ENCODE results near the gene PLCL1. TPM values are rescaled to one million over a fixed set of nuclear protein-coding genes. Genes with fewer than 3 reads are reported as not detected.

The PLCL1 gene
- polyA plus RNA-seq, 3 donors: 0.69 to 1.4 (median 0.79) TPM

DNA sequence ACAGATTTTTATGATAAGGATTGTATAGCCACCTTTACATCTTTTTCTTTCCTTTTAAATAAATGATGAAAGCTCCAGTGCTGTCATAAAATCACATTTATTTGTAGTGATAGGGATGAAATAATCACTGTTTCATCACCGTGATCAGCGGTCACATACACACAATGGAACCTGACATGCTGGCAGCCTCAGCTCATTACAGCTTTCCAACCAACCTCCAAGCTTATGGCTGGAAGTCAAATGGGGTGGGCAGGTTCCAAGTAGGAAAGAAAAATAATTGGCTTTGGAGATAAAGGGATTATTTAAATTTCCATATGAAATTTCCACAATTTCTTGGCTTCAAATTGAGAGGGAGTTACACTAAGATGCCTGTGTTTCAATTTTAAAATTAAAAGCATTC is 251.3 kb downstream of the PLCL1 start:
- H2AFZ ChIP-seq (ENCODE audit: insufficient read depth, low read depth, low read length, poor library complexity, severe bottlenecking): no peak overlapping the region
- H3K4me1 ChIP-seq (ENCODE audit: control insufficient read depth in 1 of 2, insufficient read depth in 2 of 2, low read length in 2 of 2): no peaks in the 10 kb centered on the region
- Mint-ChIP-seq H3K27me3 (ENCODE audit: low read depth in 3 of 3) (no peaks in the 10 kb centered on the region), H3K4me3 (no peak overlapping the region), H3K36me3 (no peaks in the 10 kb centered on the region), H3K9me3 (no peaks in the 10 kb centered on the region), H3K4me1 (no peaks in the 10 kb centered on the region), H3K27ac (no peak overlapping the region)
- TF ChIP-seq, protein P1, sequence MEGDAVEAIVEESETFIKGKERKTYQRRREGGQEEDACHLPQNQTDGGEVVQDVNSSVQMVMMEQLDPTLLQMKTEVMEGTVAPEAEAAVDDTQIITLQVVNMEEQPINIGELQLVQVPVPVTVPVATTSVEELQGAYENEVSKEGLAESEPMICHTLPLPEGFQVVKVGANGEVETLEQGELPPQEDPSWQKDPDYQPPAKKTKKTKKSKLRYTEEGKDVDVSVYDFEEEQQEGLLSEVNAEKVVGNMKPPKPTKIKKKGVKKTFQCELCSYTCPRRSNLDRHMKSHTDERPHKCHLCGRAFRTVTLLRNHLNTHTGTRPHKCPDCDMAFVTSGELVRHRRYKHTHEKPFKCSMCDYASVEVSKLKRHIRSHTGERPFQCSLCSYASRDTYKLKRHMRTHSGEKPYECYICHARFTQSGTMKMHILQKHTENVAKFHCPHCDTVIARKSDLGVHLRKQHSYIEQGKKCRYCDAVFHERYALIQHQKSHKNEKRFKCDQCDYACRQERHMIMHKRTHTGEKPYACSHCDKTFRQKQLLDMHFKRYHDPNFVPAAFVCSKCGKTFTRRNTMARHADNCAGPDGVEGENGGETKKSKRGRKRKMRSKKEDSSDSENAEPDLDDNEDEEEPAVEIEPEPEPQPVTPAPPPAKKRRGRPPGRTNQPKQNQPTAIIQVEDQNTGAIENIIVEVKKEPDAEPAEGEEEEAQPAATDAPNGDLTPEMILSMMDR (IDR thresholded peaks at IDR 0.05): no peak
- H3K9ac ChIP-seq (ENCODE audit: insufficient read depth, low read length, poor library complexity, severe bottlenecking): no peak overlapping the region
- WGBS (ENCODE audit: insufficient coverage): no CpG with 5 or more reads among the region's 2 CpGs
- H3K27me3 ChIP-seq (ENCODE audit: control insufficient read depth in 2 of 2, insufficient read depth in 2 of 2, low read length in 2 of 2): no peaks in the 10 kb centered on the region
- H3K27ac ChIP-seq (ENCODE audit: low read depth in 1 of 2, low read length in 2 of 2): no peak overlapping the region
- no peak for DNase-seq
- H3K4me3 ChIP-seq (replicated peaks in 1 of 3; ENCODE audit: low read depth in 2 of 3, low read length in 3 of 3): no peak overlapping the region
- intact Hi-C loops (cut with micrococcal nuclease): no loop called here
- no peaks in the 10 kb centered on the region for H3K79me2 ChIP-seq (ENCODE audit: insufficient read depth, low read length)
- no peaks in the 10 kb centered on the region for H3K9me3 ChIP-seq (replicated peaks in 1 of 2; ENCODE audit: control insufficient read depth in 1 of 2, insufficient read depth in 1 of 2, low read length in 2 of 2)
- H4K20me1 ChIP-seq (ENCODE audit: insufficient read depth, low read length): no peaks in the 10 kb centered on the region
- H3K4me2 ChIP-seq (replicated peaks; ENCODE audit: extremely low read depth, low read length, poor library complexity, severe bottlenecking): no peak overlapping the region
- no peaks in the 10 kb centered on the region for H3K36me3 ChIP-seq (replicated peaks in 1 of 2; ENCODE audit: control insufficient read depth in 1 of 2, insufficient read depth in 2 of 2, low read length in 2 of 2)

GRCh38 chr2:198056836-198057235 is 252.4 kb downstream of the PLCL1 start:
- no peaks in the 10 kb centered on the region for H3K4me1 Mint-ChIP-seq
- H3K9me3 Mint-ChIP-seq: no peaks in the 10 kb centered on the region
- H3K27ac ChIP-seq (ENCODE audit: low read depth in 1 of 2, low read length in 2 of 2): no peak overlapping the region
- intact Hi-C loops (cut with micrococcal nuclease): no loop called here
- no peaks in the 10 kb centered on the region for H3K36me3 Mint-ChIP-seq
- no peaks in the 10 kb centered on the region for H3K4me1 ChIP-seq (ENCODE audit: control insufficient read depth in 1 of 2, insufficient read depth in 2 of 2, low read length in 2 of 2)
- no peak overlapping the region for H3K9ac ChIP-seq (ENCODE audit: insufficient read depth, low read length, poor library complexity, severe bottlenecking)
- no peaks in the 10 kb centered on the region for H3K27me3 Mint-ChIP-seq (ENCODE audit: low read depth in 3 of 3)
- no peak for DNase-seq
- H3K4me3 ChIP-seq (replicated peaks in 1 of 3; ENCODE audit: low read depth in 2 of 3, low read length in 3 of 3): no peak overlapping the region
- H2AFZ ChIP-seq (ENCODE audit: insufficient read depth, low read depth, low read length, poor library complexity, severe bottlenecking): no peak overlapping the region
- H3K79me2 ChIP-seq (ENCODE audit: insufficient read depth, low read length): no peaks in the 10 kb centered on the region
- no CpG with 5 or more reads among the region's 2 CpGs for WGBS (ENCODE audit: insufficient coverage)
- no peaks in the 10 kb centered on the region for H4K20me1 ChIP-seq (ENCODE audit: insufficient read depth, low read length)
- no peaks in the 10 kb centered on the region for H3K36me3 ChIP-seq (replicated peaks in 1 of 2; ENCODE audit: control insufficient read depth in 1 of 2, insufficient read depth in 2 of 2, low read length in 2 of 2)
- TF ChIP-seq, protein P1 (IDR thresholded peaks at IDR 0.05): no peak
- H3K4me3 Mint-ChIP-seq: no peak overlapping the region
- H3K9me3 ChIP-seq (replicated peaks in 1 of 2; ENCODE audit: control insufficient read depth in 1 of 2, insufficient read depth in 1 of 2, low read length in 2 of 2): no peaks in the 10 kb centered on the region
- H3K4me2 ChIP-seq (replicated peaks; ENCODE audit: extremely low read depth, low read length, poor library complexity, severe bottlenecking): no peak overlapping the region
- no peak overlapping the region for H3K27ac Mint-ChIP-seq
- no peaks in the 10 kb centered on the region for H3K27me3 ChIP-seq (ENCODE audit: control insufficient read depth in 2 of 2, insufficient read depth in 2 of 2, low read length in 2 of 2)

All from CD14-positive monocyte (primary cell).